Gastrocnemius medialis (tissue), 4 donors: ENCODE data around the gene ADRM1. TPM values are rescaled to one million over a fixed set of nuclear protein-coding genes. Genes with fewer than 3 reads are reported as not detected.

Experiments used
- ATAC-seq, 2 donors: fragments of 150-250 bp; one replicate each; pipeline ENCODE4 v1.9.1; 2016
- DNase-seq, 2 donors: peaks; one replicate each; pipeline ENCODE4 v3.0.0-alpha.2; 2019
- H3K27ac ChIP-seq, 4 donors: fragments of 200-600 bp; sonication (generic); 1 replicate in 1 of 4; 2 replicates in 3 of 4; pipeline ENCODE4 v1.5.1; 2016 to 2018; ENCODE audit warnings: mild to moderate bottlenecking in 2 of 4, moderate library complexity in 1 of 4
- H3K27me3 ChIP-seq, 3 donors: fragments of 200-600 bp; sonication (generic) in 2 of 3; 1 replicate in 1 of 3; 2 replicates in 2 of 3; pipeline versions ENCODE4 v1.5.1 to v1.6.0; 2016 to 2019; ENCODE audit warnings: mild to moderate bottlenecking in 1 of 3, moderate library complexity in 1 of 3
- H3K36me3 ChIP-seq, 2 donors: fragments of 200-600 bp; sonication (generic) in 1 of 2; one replicate each; pipeline ENCODE4 v1.5.1; 2017 to 2018
- H3K4me1 ChIP-seq, 2 donors: fragments of 200-600 bp; sonication (generic) in 1 of 2; one replicate each; pipeline ENCODE4 v1.5.1; 2016 to 2017; ENCODE audit warnings: mild to moderate bottlenecking in 2 of 2
- H3K4me3 ChIP-seq, 4 donors: fragments of 200-600 bp; sonication (generic) in 3 of 4; 1 replicate in 1 of 4; 2 replicates in 3 of 4; pipeline ENCODE4 v1.5.1; 2016 to 2019; ENCODE audit warnings: mild to moderate bottlenecking in 2 of 4
- H3K9me3 ChIP-seq, 3 donors: fragments of 200-600 bp; sonication (generic) in 2 of 3; 1 replicate in 1 of 3; 2 replicates in 2 of 3; pipeline ENCODE4 v1.5.1; 2016 to 2019
- POLR2A ChIP-seq, 2 donors: fragments of 450-650 bp; IDR thresholded peaks; one replicate each; pipeline ENCODE4 v1.6.1; 2017; ENCODE audit warnings: antibody characterized with exemption in 2 of 2, mild to moderate bottlenecking in 2 of 2, moderate library complexity in 2 of 2
- in situ Hi-C, 4 donors: fragments of 200-750 bp; cut with MboI; loops; one replicate each; pipeline versions ENCODE4 v1.15.0 to v1.8.0; 2017; ENCODE audit warnings: low sequenced_read_pairs in 4 of 4
- intact Hi-C: fragments of 100-400 bp; cut with DNase I; formaldehyde crosslinking; loops from one replicate; pipeline ENCODE4 v1.15.1; 2023; ENCODE audit warnings: low total_unique reads
- total RNA-seq, 4 donors: library from RNA; depleted of rRNA; stranded (reverse); fragments of >200 nt; gene quantifications; one replicate each; pipeline versions ENCODE4 v1.1.0 to v1.2.3, GENCODE V29; 2016
- TF ChIP-seq, protein P1 (sequence below), 5 experiments: fragments of 450-650 bp in 3 of 5; fragments of 200-600 bp in 2 of 5; sonication (generic) in 2 of 5; IDR thresholded peaks in 4 of 5; conservative IDR thresholded peaks in 1 of 5; 1 replicate in 4 of 5; 2 replicates in 1 of 5; pipeline ENCODE4 v1.5.1; 2016 to 2019; ENCODE audit warnings: antibody characterized with exemption in 5 of 5, mild to moderate bottlenecking in 3 of 5, moderate library complexity in 3 of 5

ADRM1 gene
- total RNA-seq, 4 donors from 2014 or later = 389 to 644 (median 611) TPM

DNA sequence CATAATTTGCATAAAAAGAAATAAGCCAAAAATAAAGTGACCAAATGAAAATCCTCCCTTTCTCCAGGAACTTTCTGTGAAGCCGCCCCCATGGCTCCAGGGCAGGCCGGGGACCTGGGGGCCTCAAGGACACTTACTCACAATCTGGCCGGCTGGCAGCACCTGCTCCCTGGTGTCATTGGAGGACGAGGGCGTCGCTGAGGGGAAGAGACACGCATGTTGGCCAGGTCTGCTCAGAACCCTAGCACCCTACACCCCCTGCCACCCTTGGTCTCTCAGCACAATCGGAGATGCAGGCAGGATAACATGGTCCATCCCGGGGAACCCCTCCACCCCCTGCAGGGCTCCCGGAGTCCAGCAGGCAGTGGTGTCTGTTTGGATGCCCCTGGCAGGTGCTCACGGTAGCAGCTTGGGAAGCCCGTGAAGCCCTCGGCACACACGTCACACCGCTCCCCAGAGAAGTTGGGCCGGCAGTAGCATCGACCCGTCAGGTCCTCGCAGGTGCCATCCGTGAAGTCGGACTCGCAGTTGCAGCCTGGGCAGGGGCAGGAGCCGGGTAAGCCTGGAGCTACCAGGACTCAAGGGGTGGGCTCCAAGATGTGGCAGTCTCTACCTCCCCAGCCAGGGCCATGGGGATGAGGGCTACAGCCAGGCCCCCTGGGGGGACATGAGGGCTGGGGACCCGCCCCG is 43.0 kb downstream of the ADRM1 start:
- TF ChIP-seq POLR2A (IDR thresholded peaks at IDR 0.05) = no peak
- TF ChIP-seq, protein P1, sequence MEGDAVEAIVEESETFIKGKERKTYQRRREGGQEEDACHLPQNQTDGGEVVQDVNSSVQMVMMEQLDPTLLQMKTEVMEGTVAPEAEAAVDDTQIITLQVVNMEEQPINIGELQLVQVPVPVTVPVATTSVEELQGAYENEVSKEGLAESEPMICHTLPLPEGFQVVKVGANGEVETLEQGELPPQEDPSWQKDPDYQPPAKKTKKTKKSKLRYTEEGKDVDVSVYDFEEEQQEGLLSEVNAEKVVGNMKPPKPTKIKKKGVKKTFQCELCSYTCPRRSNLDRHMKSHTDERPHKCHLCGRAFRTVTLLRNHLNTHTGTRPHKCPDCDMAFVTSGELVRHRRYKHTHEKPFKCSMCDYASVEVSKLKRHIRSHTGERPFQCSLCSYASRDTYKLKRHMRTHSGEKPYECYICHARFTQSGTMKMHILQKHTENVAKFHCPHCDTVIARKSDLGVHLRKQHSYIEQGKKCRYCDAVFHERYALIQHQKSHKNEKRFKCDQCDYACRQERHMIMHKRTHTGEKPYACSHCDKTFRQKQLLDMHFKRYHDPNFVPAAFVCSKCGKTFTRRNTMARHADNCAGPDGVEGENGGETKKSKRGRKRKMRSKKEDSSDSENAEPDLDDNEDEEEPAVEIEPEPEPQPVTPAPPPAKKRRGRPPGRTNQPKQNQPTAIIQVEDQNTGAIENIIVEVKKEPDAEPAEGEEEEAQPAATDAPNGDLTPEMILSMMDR (IDR thresholded peaks at IDR 0.05 in 4 of 5, conservative IDR thresholded peaks at IDR 0.05 in 1 of 5) = no peak
- Histone ChIP-seq H3K36me3 (peaks cover 0 to 3% of the 10 kb centered on the region in 2 donors), H3K27ac (no peak overlapping the region), H3K27me3 (no peaks in the 10 kb centered on the region), H3K4me1 (peaks cover 11% of the 10 kb centered on the region in 2 donors), H3K4me3 (no peak overlapping the region), H3K9me3 (no peaks in the 10 kb centered on the region)
- DNase-seq (no peak), ATAC-seq (no peak)
- intact Hi-C loops (no loop called here), in situ Hi-C loops (no loop called here)

DNA sequence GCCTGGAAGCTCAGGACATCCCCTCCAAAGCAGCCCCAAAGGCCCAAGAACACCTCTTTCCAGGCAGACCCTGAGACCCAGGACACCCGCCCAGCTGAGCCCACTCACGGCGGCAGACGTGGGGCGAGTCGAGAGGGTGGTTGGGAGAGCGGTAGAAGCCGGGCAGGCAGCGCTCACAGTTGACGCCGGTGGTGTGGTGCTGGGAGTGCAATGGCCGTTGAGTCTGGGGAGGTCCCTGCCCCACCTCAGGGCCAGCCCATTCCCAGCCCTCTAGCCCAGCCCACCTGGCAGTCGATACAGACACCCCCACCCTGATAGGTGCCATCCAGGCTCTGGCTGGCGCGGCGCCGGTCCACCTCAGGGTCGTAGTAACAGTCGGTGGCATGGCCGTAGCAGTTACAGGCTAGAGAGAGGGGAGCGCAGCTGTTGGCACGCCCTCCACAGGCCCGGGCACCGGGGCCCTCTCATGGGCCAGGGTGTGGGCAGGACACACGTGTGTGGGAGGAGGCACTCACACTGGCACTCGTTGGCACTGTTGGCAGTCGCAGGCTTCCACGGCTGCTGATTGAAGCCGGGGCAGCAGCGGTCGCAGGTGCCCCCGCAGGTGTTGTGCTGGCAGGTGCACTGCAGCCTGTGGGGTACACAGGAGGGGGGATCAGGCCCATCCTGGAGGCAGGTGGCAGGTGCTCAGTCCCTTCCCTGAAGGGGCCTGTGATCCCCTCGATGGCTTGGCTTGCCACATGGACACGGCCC is 43.8 kb downstream of the ADRM1 start:
- Histone ChIP-seq H3K36me3 (peaks cover 0 to 3% of the 10 kb centered on the region in 2 donors), H3K27me3 (no peaks in the 10 kb centered on the region), H3K9me3 (no peaks in the 10 kb centered on the region), H3K27ac (no peak overlapping the region), H3K4me3 (no peak overlapping the region), H3K4me1 (peaks cover 11% of the 10 kb centered on the region in 2 donors)
- ATAC-seq (no peak), DNase-seq (no peak)
- in situ Hi-C loops = no loop called here
- TF ChIP-seq POLR2A (IDR thresholded peaks at IDR 0.05) = no peak
- TF ChIP-seq, protein P1 (IDR thresholded peaks at IDR 0.05 in 4 of 5, conservative IDR thresholded peaks at IDR 0.05 in 1 of 5) = no peak
- intact Hi-C loops = no loop called here

DNA sequence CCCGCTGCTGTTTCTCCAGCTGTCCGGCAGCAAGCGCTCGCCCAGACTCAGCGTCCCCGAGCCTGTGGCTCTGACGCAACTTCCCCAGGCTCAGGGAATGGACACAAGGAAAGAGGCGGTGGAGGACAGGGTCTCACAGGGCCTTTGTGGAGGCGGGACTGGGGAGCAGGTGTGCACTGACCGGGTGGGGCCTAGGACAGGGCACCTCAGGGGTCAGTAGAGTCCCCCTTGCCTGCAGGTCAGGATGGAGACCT is 44.3 kb downstream of the ADRM1 start:
- Histone ChIP-seq H3K36me3 (peaks cover 0 to 3% of the 10 kb centered on the region in 2 donors), H3K27ac (peak overlapping the region; percentile 23 to 52 (median 38)), H3K27me3 (no peaks in the 10 kb centered on the region), H3K4me1 (peaks cover 11 to 12% of the 10 kb centered on the region in 2 donors), H3K4me3 (no peak overlapping the region), H3K9me3 (no peaks in the 10 kb centered on the region)
- in situ Hi-C loops (no loop called here), intact Hi-C loops (no loop called here)
- DNase-seq (no peak), ATAC-seq (peak; percentile 26 to 55)
- TF ChIP-seq POLR2A (IDR thresholded peaks at IDR 0.05) = no peak
- TF ChIP-seq, protein P1 (IDR thresholded peaks at IDR 0.05 in 4 of 5, conservative IDR thresholded peaks at IDR 0.05 in 1 of 5) = no peak

DNA sequence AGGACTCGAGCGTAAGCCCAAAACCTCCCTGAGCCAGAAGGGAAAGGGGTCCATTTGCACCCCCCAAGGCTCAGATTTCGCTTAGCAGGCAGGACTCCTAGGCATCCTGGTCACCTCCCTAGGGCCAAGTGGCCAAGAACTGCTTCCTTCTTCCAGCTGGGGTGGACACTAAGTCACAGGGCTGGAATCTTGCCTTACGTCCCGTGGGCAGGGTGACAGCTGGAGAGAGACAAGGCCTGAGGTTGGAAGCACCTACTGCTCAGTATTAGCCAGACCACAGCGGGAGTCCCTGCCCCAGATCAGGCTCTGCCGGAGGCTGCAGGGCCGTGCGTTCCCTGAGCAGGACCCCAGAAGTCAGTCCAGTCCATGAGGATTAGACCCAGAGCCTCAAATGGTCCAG is 44.6 kb downstream of the ADRM1 start:
- in situ Hi-C loops (no loop called here), intact Hi-C loops (no loop called here)

More for the DNA sequence above, 44.6 kb downstream of the ADRM1 start:
- Histone ChIP-seq H3K4me1 (peaks cover 11 to 16% of the 10 kb centered on the region in 2 donors), H3K9me3 (no peaks in the 10 kb centered on the region), H3K4me3 (no peak overlapping the region), H3K36me3 (peaks cover 0 to 3% of the 10 kb centered on the region in 2 donors), H3K27ac (peak overlapping the region; percentile 23 to 52 (median 38)), H3K27me3 (no peaks in the 10 kb centered on the region)
- ATAC-seq (peak; percentile 98), DNase-seq (peak; percentile 83 to 93)
- TF ChIP-seq POLR2A (IDR thresholded peaks at IDR 0.05) = peak in 1 of 2 donors; percentile 27
- TF ChIP-seq, protein P1 (IDR thresholded peaks at IDR 0.05 in 4 of 5, conservative IDR thresholded peaks at IDR 0.05 in 1 of 5) = no peak
